Measurements from ENCODE around the gene KRT37.
"Not testable (repeated sequence)": the region's sequence is repeated elsewhere in the genome, so short reads cannot be mapped to it uniquely, and the experiment has no call there.

The KRT37 gene

DNA sequence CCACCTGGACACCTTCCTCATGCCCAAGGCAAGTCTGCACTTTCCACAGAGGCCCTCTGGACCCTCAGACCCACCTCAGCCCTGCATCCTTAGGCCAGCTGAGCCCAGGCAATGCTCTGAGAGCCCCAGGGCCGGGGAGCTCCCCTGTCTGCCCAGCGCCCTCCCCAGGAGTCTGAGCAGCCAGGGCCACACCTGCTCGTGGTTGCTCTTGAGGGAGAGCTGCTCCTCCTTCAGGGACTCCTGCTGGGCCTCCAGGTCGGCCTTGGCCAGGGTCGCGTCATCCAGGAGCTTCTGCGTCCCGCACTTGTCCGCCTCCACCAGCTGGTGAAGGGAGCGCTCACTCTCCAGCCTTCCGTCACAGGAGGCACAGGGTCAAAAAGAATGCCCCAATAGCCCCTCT is 1.8 kb downstream of the KRT37 start:
- H3K36me3 Mint-ChIP-seq (ENCODE audit: low read depth); H3K4me3 Mint-ChIP-seq; H3K4me1 Mint-ChIP-seq (ENCODE audit: low read depth); H3K9me3 Mint-ChIP-seq; H3K27ac Mint-ChIP-seq; DNase-seq (ENCODE audit: low spot score); H3K27me3 Mint-ChIP-seq (ENCODE audit: low read depth): not testable (repeated sequence)

DNA sequence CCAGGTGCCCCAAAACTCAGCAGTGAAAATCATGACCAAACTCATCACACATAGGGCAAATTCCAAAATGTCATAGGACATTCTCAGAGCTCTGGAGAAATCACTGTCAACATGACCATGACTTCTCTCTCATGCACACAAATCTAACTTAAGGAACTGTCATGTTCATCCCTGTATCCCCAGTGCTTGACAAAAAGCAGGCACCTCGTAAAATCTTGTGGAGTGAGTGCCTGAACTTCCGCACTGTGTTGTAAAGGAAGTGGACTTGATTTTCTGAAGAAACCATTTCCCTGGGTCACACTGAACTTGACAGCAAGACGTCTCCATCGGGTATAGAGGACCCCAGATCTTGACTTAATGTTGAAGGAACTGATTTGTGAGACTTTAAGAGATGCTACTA is 2.8 kb downstream of the KRT37 start:
- H3K27ac Mint-ChIP-seq = no peak overlapping the region
- no peak overlapping the region for H3K4me3 Mint-ChIP-seq
- H3K9me3 Mint-ChIP-seq = no peaks in the 10 kb centered on the region

DNA sequence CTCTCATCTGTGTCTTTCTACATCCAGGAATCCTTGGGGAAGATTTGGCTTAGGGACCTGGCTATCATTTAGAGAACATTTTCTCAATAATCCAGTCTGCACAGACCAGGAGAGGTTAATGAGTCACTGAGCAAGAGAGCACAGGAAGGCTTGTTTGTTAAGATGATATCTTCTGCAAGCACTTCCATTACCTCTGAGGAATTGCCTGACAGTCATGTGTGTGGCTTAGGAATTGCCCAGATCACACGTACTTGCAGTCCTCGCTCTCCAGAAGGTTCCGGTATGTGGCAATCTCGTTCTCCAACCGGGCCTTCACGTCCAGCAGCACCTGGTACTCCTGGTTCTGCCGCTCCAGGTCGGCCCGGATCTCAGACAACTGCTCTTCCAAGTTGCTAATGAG is 3.3 kb downstream of the KRT37 start:
- Mint-ChIP-seq H3K27me3 (ENCODE audit: low read depth) (no peaks in the 10 kb centered on the region), H3K9me3 (no peaks in the 10 kb centered on the region), H3K27ac (no peak overlapping the region), H3K4me1 (ENCODE audit: low read depth) (peaks cover 4% of the 10 kb centered on the region), H3K36me3 (ENCODE audit: low read depth) (no peaks in the 10 kb centered on the region), H3K4me3 (no peak overlapping the region)
- DNase-seq (ENCODE audit: low spot score) = no peak

More for the DNA sequence above, 2.8 kb downstream of the KRT37 start:
- no peak for DNase-seq (ENCODE audit: low spot score)
- Mint-ChIP-seq H3K4me1 (ENCODE audit: low read depth) (peaks cover 4% of the 10 kb centered on the region), H3K36me3 (ENCODE audit: low read depth) (no peaks in the 10 kb centered on the region), H3K27me3 (ENCODE audit: low read depth) (no peaks in the 10 kb centered on the region)

DNA sequence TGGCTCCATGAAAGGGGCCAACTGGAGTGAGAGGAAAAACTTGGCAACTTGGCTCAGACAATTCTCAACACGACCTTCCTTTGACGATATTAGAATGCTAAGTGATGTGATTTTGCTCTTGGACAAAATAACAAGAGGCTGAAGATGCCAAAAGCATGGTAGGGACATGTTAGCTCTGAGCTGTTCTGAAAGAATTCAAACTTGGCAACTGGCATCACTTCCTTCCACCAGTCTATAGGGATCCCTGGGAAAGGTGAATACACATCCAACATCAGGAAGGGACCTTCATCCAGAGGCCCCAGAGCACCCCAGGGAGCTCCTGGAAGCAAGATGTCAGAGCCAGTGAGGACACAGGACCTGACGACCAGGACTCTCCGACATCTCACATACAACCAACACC is 4.3 kb downstream of the KRT37 start:
- no peaks in the 10 kb centered on the region for H3K9me3 Mint-ChIP-seq
- DNase-seq (ENCODE audit: low spot score) = no peak
- no peak overlapping the region for H3K27ac Mint-ChIP-seq
- no peaks in the 10 kb centered on the region for H3K27me3 Mint-ChIP-seq (ENCODE audit: low read depth)
- H3K4me1 Mint-ChIP-seq (ENCODE audit: low read depth) = peaks cover 4% of the 10 kb centered on the region
- no peaks in the 10 kb centered on the region for H3K36me3 Mint-ChIP-seq (ENCODE audit: low read depth)
- H3K4me3 Mint-ChIP-seq = no peak overlapping the region

DNA sequence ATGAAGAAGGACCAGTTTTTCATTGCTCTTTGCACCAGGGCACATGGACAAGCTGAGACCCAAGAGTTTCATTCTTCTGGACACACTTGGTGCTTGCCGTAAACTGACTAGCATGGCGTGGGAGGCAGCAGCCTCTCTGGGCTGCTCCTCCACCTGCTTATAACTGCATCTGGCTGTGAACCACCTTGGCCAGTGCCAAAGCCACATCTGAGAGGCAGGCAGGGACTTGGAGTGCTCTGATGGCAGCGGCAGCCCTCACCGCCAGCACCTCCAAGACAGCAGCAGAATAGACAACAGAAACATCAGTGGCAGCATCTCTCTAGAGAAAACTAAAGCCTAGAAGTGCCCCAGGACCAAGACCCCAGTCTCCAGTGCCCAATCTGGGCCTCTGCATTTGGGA is 4.7 kb downstream of the KRT37 start:
- H3K36me3 Mint-ChIP-seq (ENCODE audit: low read depth) = no peaks in the 10 kb centered on the region
- no peak overlapping the region for H3K4me3 Mint-ChIP-seq
- peaks cover 4% of the 10 kb centered on the region for H3K4me1 Mint-ChIP-seq (ENCODE audit: low read depth)
- H3K27me3 Mint-ChIP-seq (ENCODE audit: low read depth) = no peaks in the 10 kb centered on the region
- no peaks in the 10 kb centered on the region for H3K9me3 Mint-ChIP-seq
- no peak for DNase-seq (ENCODE audit: low spot score)
- no peak overlapping the region for H3K27ac Mint-ChIP-seq

DNA sequence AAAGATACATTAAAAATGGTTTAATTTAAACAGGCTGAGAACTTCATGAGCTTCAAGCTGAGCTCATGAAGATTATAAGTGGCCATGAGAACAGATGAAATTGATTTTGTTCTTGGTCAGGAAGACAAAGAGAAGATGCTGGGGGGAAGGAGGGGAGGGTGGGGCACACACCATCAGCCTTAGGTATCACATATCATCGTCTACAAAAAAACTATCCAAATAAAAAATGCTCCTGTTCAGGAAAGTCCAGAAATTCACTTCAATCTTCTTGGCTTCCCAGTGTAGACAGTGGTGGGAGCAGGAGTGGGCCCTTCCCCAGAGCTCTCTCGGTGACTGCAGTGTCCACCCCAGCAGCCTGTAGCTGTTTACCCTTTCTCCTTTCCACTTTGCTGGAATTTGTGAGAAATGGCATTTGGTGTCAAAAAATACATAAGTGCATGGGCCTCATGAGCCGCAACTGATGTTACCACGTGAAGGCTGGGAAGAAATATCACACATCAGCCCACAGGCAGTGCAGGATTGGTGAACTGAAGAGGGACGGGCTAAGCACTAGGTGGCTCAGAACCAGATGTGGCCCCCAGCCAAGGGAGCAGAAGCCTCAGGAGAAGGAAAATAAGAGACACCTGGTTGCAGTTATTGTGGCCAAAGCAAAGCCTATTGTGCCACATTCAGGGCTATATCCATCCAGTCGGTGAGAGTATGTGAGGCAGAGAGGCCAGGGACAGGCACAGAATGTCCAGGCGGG is 6.1 kb downstream of the KRT37 start:
- H3K36me3 Mint-ChIP-seq (ENCODE audit: low read depth) = no peaks in the 10 kb centered on the region
- H3K4me1 Mint-ChIP-seq (ENCODE audit: low read depth) = peaks cover 4% of the 10 kb centered on the region
- H3K4me3 Mint-ChIP-seq = no peak overlapping the region
- peaks cover 3% of the 10 kb centered on the region for H3K27me3 Mint-ChIP-seq (ENCODE audit: low read depth)
- no peaks in the 10 kb centered on the region for H3K9me3 Mint-ChIP-seq
- DNase-seq (ENCODE audit: low spot score) = no peak
- H3K27ac Mint-ChIP-seq = no peak overlapping the region

DNA sequence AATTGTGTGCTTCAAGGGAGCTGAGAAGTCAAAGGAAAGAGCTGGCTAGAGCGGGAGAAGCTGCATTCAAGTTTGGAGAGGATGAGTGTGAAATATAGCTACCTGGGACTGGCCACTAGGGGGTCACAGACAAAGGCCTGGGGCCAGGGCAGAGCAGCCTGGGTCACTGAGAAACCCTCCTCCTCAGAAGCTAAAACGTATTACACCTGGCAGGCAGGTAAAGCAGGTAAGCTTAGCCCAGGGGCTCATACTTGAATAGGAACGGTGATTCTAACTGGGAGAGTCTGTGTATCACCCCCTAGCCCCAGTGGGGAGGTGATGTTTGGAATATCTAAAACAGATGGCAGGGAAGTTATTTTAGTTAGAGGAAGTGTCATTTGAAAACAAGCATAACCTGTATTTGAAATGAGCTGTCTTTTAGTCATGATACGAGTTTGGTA is 6.8 kb downstream of the KRT37 start:
- no peak for DNase-seq (ENCODE audit: low spot score)
- Mint-ChIP-seq H3K36me3 (ENCODE audit: low read depth) (no peaks in the 10 kb centered on the region), H3K4me1 (ENCODE audit: low read depth) (peaks cover 4% of the 10 kb centered on the region), H3K27ac (no peak overlapping the region), H3K9me3 (no peaks in the 10 kb centered on the region), H3K27me3 (ENCODE audit: low read depth) (peaks cover 3% of the 10 kb centered on the region), H3K4me3 (no peak overlapping the region)

DNA sequence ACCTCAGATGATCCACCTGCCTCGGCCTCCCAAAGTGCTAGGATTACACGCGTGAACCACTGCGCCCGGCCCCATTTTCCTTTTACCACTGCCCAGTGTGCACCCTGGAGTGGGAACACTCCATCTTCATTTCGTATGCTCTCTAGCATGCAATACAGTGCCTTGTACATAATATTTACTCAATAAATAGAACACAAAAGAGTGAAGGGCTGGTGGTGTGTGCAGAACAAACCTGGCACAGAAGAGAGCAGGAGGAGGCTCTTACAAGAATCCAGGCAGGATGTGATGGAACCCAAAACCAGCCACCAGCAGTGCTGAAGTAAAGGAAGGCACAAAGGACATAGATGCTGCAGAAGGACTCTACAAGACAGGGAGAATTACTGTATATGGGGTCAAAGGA is 7.3 kb downstream of the KRT37 start:
- Mint-ChIP-seq H3K4me1 (ENCODE audit: low read depth) (peaks cover 4% of the 10 kb centered on the region), H3K36me3 (ENCODE audit: low read depth) (no peaks in the 10 kb centered on the region), H3K9me3 (no peaks in the 10 kb centered on the region), H3K4me3 (no peak overlapping the region), H3K27me3 (ENCODE audit: low read depth) (peaks cover 5% of the 10 kb centered on the region), H3K27ac (no peak overlapping the region)
- no peak for DNase-seq (ENCODE audit: low spot score)

DNA sequence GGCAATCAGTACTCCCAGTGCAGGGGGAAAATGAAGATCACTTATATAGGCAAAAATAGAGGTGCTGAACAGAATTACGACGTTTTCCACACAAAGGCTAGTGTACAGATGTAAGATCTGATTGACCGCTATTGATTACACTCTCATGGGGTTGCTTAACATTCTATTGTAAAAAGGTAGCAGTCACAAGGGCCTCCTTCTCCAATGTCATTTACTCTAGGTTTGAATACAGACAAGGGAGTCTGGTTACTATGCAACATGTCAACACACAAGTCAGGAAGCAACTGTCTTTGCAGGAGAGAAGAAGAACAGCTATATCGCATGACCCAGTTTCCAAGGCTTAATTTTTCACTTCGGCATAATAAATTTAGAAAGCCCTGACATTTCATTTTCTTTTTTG is 7.9 kb downstream of the KRT37 start:
- peaks cover 4% of the 10 kb centered on the region for H3K4me1 Mint-ChIP-seq (ENCODE audit: low read depth)
- DNase-seq (ENCODE audit: low spot score) = no peak
- peaks cover 5% of the 10 kb centered on the region for H3K27me3 Mint-ChIP-seq (ENCODE audit: low read depth)
- H3K36me3 Mint-ChIP-seq (ENCODE audit: low read depth) = no peaks in the 10 kb centered on the region
- no peak overlapping the region for H3K27ac Mint-ChIP-seq
- no peaks in the 10 kb centered on the region for H3K9me3 Mint-ChIP-seq
- H3K4me3 Mint-ChIP-seq = no peak overlapping the region

DNA sequence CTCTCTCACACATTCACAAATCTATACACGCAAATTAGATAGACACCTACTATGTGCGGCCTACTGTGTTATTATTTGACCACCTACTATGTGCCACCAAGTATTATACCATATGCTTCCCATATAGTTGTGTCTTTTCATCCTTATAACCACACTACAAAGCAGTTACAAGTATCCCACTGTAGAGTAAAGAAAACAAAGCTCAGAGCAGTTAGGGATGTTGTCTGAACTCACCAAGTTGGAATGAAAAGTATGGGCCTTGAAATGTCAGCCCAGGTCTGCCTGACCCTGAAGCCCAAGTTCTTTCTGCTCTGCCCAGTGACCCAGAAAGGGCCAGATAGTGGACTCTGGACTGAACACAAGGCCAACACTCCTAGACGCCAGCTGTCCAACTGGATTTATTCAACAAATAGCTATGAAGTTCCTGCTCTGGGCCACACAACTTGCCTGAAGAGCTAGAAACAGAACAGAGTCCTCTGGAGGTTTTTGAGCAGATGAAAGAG is 8.5 kb downstream of the KRT37 start:
- H3K4me3 Mint-ChIP-seq = no peak overlapping the region
- no peak overlapping the region for H3K27ac Mint-ChIP-seq
- no peaks in the 10 kb centered on the region for H3K9me3 Mint-ChIP-seq
- DNase-seq (ENCODE audit: low spot score) = no peak
- peaks cover 5% of the 10 kb centered on the region for H3K27me3 Mint-ChIP-seq (ENCODE audit: low read depth)
- no peaks in the 10 kb centered on the region for H3K36me3 Mint-ChIP-seq (ENCODE audit: low read depth)
- H3K4me1 Mint-ChIP-seq (ENCODE audit: low read depth) = peaks cover 4% of the 10 kb centered on the region

DNA sequence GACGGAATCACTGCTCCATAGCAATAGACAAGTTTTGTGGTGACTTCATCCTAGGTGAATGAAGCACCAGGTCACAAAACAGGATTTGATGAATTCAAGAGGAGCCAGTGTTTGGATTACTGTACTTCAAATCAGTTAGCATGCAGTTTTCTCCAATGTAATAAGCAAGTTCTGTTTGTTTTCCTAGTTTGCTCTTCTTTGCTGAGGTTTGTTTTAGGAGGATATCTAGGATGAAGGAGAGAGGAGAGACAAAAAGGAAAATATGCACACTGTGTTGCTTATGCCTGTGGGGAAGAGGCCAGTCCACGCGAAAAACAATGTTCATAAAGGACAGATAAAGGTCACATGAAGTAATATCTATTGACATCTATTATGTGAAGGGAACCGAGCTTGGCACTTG is 9.0 kb downstream of the KRT37 start:
- Mint-ChIP-seq H3K4me3 (no peak overlapping the region), H3K27me3 (ENCODE audit: low read depth) (peaks cover 5% of the 10 kb centered on the region), H3K27ac (no peak overlapping the region), H3K9me3 (no peaks in the 10 kb centered on the region), H3K4me1 (ENCODE audit: low read depth) (peaks cover 4% of the 10 kb centered on the region), H3K36me3 (ENCODE audit: low read depth) (no peaks in the 10 kb centered on the region)
- DNase-seq (ENCODE audit: low spot score) = no peak

DNA sequence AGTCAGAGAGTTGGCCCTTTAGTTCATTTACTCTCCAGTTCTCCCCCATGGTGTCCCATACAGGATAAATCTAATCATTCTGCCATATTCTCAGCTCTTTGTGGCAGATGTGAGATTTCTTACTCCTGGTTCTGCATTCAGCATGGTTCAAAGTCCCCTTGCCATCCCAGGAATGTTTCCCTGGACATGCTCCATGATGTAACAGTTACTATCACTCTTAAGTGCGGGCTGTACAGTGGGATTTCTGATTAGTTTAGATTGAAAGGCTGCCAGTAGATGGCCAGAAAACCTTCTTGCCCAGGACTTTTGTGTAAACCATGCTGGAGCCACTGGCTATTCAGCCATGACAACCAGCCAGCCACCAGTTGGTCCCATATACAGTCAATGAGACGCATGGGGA is 10.4 kb downstream of the KRT37 start:
- H3K36me3 Mint-ChIP-seq (ENCODE audit: low read depth) = no peaks in the 10 kb centered on the region
- no peak for DNase-seq (ENCODE audit: low spot score)
- no peaks in the 10 kb centered on the region for H3K9me3 Mint-ChIP-seq
- no peak overlapping the region for H3K4me3 Mint-ChIP-seq
- peaks cover 5% of the 10 kb centered on the region for H3K27me3 Mint-ChIP-seq (ENCODE audit: low read depth)
- H3K27ac Mint-ChIP-seq = no peak overlapping the region
- peaks cover 6% of the 10 kb centered on the region for H3K4me1 Mint-ChIP-seq (ENCODE audit: low read depth)

DNA sequence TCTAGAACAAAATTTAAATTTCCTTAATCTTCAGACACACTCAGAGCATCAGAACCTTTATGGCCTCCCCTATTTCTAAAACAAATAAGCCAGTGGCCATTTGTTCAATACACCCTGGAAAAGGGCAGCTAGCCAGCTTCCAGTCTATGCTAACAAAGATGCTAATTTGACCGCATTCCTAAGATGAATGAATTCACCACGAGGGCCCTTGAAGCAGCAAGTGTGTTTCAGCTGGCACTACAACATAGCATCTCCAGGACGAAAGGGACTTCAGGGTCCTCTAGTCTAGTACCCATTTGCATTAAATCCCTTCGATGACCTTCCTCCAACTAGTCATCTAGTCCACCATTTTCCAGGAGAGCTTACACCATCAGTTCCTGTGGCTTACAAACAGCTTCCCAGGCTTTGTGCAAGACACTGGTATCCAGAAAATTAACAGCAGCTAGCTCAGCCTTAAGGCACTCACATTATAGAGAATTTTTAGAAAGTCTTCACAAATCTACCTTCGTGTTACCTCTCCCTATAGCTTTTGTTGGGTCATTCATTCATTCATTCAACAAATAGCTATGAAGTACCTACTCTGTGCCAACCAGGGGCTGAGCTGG is 10.9 kb downstream of the KRT37 start:
- H3K9me3 Mint-ChIP-seq = no peaks in the 10 kb centered on the region
- no peaks in the 10 kb centered on the region for H3K36me3 Mint-ChIP-seq (ENCODE audit: low read depth)
- no peak overlapping the region for H3K27ac Mint-ChIP-seq
- peaks cover 5% of the 10 kb centered on the region for H3K27me3 Mint-ChIP-seq (ENCODE audit: low read depth)
- H3K4me3 Mint-ChIP-seq = no peak overlapping the region
- DNase-seq (ENCODE audit: low spot score) = no peak
- peaks cover 7% of the 10 kb centered on the region for H3K4me1 Mint-ChIP-seq (ENCODE audit: low read depth)

DNA sequence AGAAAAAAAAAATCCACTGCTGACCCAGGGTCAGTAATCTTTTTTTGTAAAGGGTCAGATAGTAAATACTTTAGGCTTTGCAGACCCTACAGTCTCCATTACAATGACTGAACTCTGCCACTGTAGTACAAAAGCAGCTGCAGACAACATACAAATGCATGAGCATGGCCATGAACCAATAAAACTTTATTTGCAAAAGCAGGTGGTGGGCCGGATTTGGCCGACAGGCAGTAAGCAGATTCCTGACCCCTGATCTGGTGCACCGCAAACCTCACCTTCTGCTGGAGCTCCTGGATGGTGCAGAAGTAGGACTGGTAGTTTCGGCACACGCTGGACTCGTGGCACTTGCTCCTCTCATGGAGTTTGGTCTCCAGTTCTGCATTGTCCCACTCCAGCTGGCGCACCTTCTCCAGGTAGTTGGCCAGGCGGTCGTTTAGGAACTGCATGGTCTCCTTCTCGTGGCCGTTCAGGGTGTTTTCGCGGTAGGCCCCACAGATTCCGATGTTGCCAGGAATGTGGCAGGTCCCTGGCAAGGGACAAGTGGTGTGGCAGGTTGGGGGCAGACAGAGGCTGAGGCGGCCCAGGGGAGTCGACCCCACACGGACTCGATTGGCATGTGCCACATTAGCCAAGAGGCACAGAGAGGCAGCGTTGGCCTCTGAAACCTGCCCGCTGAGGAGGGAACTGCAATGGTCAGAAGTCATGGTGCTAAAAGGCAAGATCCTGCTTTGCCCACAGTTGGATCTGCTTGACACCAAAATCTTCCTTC is 13.1 kb downstream of the KRT37 start:
- H3K27me3 Mint-ChIP-seq (ENCODE audit: low read depth) = peaks cover 5% of the 10 kb centered on the region
- no peaks in the 10 kb centered on the region for H3K36me3 Mint-ChIP-seq (ENCODE audit: low read depth)
- no peak for DNase-seq (ENCODE audit: low spot score)
- H3K9me3 Mint-ChIP-seq = no peaks in the 10 kb centered on the region
- peaks cover 3% of the 10 kb centered on the region for H3K4me1 Mint-ChIP-seq (ENCODE audit: low read depth)
- no peak overlapping the region for H3K27ac Mint-ChIP-seq
- H3K4me3 Mint-ChIP-seq = no peak overlapping the region

Data from T-helper 2 cell treated with Interferon-gamma antibody and Interleukin-4, amounts not matched to agents 5 μg/mL and 100 μg/mL, for 36 hours (primary cell).